Stimulated activated CD4-positive, alpha-beta T cell treated with anti-CD3 and anti-CD28 coated beads, Interleukin-1b, Interleukin-23, amount 100 ng/mL, for 4 hours (primary cell): ENCODE measurements around the gene ASAP3.
"Not testable (repeated sequence)": the region's sequence is repeated elsewhere in the genome, so short reads cannot be mapped to it uniquely, and the experiment has no call there.

Experiments
- DNase-seq, 2 donors: peaks; one replicate each; pipeline ENCODE4 v3.0.0-alpha.2; 2020; ENCODE audit warnings: low read depth in 2 of 2

Gene ASAP3

GRCh38 chr1:23514111-23514679 lies 30.2 kb upstream of the ASAP3 start:
- DNase-seq = no peak

- DNase-seq = no peak
Observed at GRCh38 chr1:23509896-23510295, 25.9 kb upstream of the ASAP3 start.

GRCh38 chr1:23506376-23507107 lies 22.6 kb upstream of the ASAP3 start:
- DNase-seq = no peak

GRCh38 chr1:23505851-23506250 lies 21.9 kb upstream of the ASAP3 start:
- no peak for DNase-seq

- not testable (repeated sequence) for DNase-seq
Observed at GRCh38 chr1:23504156-23504555, 20.2 kb upstream of the ASAP3 start.

GRCh38 chr1:23502951-23503350 lies 19.0 kb upstream of the ASAP3 start:
- no peak for DNase-seq

GRCh38 chr1:23500466-23500865 lies 16.5 kb upstream of the ASAP3 start:
- DNase-seq = no peak

- no peak for DNase-seq
Observed at GRCh38 chr1:23497777-23498439, 13.9 kb upstream of the ASAP3 start.

GRCh38 chr1:23496490-23497181 lies 12.7 kb upstream of the ASAP3 start:
- no peak for DNase-seq

GRCh38 chr1:23494836-23495235 lies 10.9 kb upstream of the ASAP3 start:
- DNase-seq = not testable (repeated sequence)

GRCh38 chr1:23492776-23493175 lies 8.8 kb upstream of the ASAP3 start:
- DNase-seq = not testable (repeated sequence)

GRCh38 chr1:23492132-23492720 lies 8.2 kb upstream of the ASAP3 start:
- no peak for DNase-seq

GRCh38 chr1:23489842-23490241 lies 5.9 kb upstream of the ASAP3 start:
- no peak for DNase-seq

GRCh38 chr1:23485002-23485332 lies 988 bp upstream of the ASAP3 start:
- DNase-seq = no peak

- DNase-seq = peak; percentile 88 to 90
Observed at GRCh38 chr1:23484253-23485001, 448 bp upstream of the ASAP3 start.

GRCh38 chr1:23481904-23482303 lies 2.1 kb downstream of the ASAP3 start:
- no peak for DNase-seq

- DNase-seq = no peak
Observed at GRCh38 chr1:23481026-23481597, 2.9 kb downstream of the ASAP3 start.

- no peak for DNase-seq
Observed at GRCh38 chr1:23480187-23481025, 3.6 kb downstream of the ASAP3 start.

- DNase-seq = no peak
Observed at GRCh38 chr1:23479666-23479941, 4.4 kb downstream of the ASAP3 start.

- no peak for DNase-seq
Observed at GRCh38 chr1:23478896-23479665, 4.9 kb downstream of the ASAP3 start.
